Lower leg skin (tissue), 4 donors: ENCODE measurements around the gene POLR2H. TPM values are rescaled to one million over a fixed set of nuclear protein-coding genes. Genes with fewer than 3 reads are reported as not detected.

Experiments
- DNase-seq, 2 donors: peaks; one replicate each; pipeline ENCODE4 v3.0.0-alpha.2; 2019; ENCODE audit warnings: low spot score in 2 of 2
- H3K4me3 ChIP-seq: fragments of 200-600 bp; sonication (generic); 2 replicates; pipeline ENCODE4 v1.5.1; 2017; ENCODE audit warnings: mild to moderate bottlenecking, low read depth; ENCODE audit not compliant: poor library complexity, severe bottlenecking
- POLR2A ChIP-seq, 2 donors: fragments of 450-650 bp; IDR thresholded peaks; one replicate each; pipeline ENCODE4 v1.6.1; 2016 to 2017; ENCODE audit warnings: antibody characterized with exemption in 2 of 2, mild to moderate bottlenecking in 1 of 2, moderate library complexity in 1 of 2
- WGBS, 2 donors: methylation state at CpG; one replicate each; pipeline ENCODE4 v1.1.5; 2018; 5-methylcytosine and 5-hydroxymethylcytosine counted together
- intact Hi-C: fragments of 100-400 bp; cut with DNase I; formaldehyde crosslinking; loops from one replicate; pipeline ENCODE4 v1.15.0; 2023; ENCODE audit warnings: low total_unique reads
- total RNA-seq, 4 donors: library from RNA; depleted of rRNA; stranded (reverse); fragments of >200 nt; gene quantifications; one replicate each; pipeline ENCODE4 v1.1.0, GENCODE V29; 2016
- TF ChIP-seq, protein P1 (sequence below), 3 donors: fragments of 450-650 bp; IDR thresholded peaks; one replicate each; pipeline ENCODE4 v1.5.1; 2016; ENCODE audit warnings: antibody characterized with exemption in 3 of 3, mild to moderate bottlenecking in 3 of 3, moderate library complexity in 2 of 3

The POLR2H gene
- total RNA-seq, 4 donors from 2014 or later, result 54.7 to 95.9 (median 66.8) TPM

DNA sequence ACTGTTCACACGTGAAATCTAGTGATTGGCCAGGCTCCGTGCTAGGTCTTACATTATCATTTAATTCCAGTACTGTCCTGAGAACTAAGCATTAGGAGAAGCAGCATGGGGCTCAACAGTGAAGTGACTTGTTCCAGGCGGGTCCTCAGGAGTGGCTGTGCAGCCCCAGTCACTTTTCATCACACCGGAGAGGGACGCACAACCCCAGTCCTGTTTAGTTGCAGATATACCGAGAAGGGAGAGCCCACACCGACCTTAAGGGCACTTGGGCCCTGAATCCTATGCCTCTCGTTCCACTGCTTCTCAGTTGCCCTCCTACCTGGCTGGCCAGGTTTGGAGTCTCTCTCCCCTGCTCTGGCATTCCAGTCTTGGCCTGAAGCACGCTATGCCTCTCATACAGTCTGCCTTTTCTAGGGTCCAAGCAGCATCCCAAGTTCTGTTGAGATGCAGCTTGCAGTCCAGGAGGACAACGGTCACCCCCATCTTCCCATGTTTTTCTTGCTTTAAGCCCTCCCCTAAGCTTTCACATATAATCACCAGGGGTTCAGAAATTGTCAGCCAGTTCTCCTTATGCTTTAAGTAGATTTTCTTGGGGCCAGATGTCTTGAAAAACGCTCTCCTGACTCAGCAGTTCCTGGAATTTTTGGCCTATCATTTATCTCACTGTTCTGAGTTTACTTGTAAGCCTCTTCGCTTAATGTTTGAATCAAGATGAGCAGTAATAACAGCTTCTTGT is 14.0 kb upstream of the POLR2H start:
- WGBS, 2 donors, result 70 to 73% methylated on average over 12 of the region's 12 CpGs
- DNase-seq, result no peak
- intact Hi-C loops, result no loop called here
- TF ChIP-seq POLR2A (IDR thresholded peaks at IDR 0.05), result no peak
- TF ChIP-seq, protein P1, sequence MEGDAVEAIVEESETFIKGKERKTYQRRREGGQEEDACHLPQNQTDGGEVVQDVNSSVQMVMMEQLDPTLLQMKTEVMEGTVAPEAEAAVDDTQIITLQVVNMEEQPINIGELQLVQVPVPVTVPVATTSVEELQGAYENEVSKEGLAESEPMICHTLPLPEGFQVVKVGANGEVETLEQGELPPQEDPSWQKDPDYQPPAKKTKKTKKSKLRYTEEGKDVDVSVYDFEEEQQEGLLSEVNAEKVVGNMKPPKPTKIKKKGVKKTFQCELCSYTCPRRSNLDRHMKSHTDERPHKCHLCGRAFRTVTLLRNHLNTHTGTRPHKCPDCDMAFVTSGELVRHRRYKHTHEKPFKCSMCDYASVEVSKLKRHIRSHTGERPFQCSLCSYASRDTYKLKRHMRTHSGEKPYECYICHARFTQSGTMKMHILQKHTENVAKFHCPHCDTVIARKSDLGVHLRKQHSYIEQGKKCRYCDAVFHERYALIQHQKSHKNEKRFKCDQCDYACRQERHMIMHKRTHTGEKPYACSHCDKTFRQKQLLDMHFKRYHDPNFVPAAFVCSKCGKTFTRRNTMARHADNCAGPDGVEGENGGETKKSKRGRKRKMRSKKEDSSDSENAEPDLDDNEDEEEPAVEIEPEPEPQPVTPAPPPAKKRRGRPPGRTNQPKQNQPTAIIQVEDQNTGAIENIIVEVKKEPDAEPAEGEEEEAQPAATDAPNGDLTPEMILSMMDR (IDR thresholded peaks at IDR 0.05), result no peak
- H3K4me3 ChIP-seq, result no peak overlapping the region

DNA sequence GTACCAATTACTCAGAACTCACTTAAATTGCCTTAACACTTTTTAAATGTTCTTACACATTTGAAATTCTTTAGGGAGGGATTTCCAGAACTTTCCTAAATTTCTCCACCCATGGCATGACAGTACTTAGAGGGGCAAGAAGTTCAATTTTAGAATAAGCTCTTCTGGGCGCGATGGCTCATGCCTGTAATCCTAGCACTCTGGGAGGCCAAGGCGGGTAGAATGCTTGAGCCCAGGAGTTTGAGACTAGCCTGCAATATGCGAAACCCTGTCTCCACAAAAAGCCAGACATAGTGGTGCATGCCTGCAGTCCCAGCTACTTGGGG is 13.5 kb upstream of the POLR2H start:
- H3K4me3 ChIP-seq, result no peak overlapping the region
- TF ChIP-seq POLR2A (IDR thresholded peaks at IDR 0.05), result no peak
- TF ChIP-seq, protein P1 (IDR thresholded peaks at IDR 0.05), result no peak
- intact Hi-C loops, result no loop called here
- 86 to 89% methylated on average over 4 of the region's 4 CpGs for WGBS, 2 donors
- no peak for DNase-seq

DNA sequence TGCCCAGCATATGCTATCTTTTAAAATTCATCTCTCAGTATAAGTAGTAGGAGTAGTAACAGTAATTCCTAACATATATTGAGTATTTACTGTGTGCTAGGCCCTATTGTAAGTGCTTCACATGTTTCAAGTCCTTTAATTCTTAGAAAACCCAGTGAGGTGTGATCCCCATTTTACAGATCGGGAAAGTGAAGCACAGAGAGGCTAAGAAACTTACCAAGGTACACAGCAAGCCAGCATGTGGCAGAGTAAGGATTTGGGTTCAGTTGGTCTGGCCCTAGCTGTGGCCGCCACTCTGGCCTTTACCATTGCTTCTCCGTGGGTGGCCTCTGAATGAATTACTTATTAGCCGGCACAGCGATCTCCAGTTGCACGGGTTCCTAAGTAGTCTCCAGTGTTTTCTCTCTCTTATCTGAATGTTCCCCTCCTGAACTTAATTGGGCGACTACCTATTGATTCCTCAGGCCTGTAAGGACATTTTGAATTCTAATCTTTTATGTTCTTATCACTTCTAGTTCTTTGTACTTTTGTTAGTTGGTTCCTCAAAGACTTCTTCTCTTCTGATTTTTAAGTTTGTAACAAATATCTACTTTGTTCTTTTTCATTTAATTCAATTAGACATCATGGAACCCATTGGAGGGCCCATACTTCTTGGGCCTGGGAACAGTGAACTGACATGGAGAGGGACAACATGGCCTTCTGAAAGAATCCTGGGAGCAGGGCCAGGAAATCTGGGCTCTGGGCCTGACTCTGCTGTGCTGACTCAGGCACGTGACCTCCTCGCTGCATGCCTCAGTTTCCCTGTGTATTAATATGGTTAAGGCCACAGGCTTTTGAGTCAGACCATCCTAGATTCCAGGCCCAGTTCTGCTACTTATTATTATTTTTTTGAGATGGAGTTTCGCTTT is 11.7 kb upstream of the POLR2H start:
- no peak for TF ChIP-seq POLR2A (IDR thresholded peaks at IDR 0.05)
- TF ChIP-seq, protein P1 (IDR thresholded peaks at IDR 0.05), result no peak
- WGBS, 2 donors, result 88 to 91% methylated on average over 10 of the region's 10 CpGs
- DNase-seq, result no peak
- no peak overlapping the region for H3K4me3 ChIP-seq
- intact Hi-C loops, result loop anchor here (10.0 kb wide), 1 partner anchor 45 kb away; no protein-coding TSS in a partner anchor

DNA sequence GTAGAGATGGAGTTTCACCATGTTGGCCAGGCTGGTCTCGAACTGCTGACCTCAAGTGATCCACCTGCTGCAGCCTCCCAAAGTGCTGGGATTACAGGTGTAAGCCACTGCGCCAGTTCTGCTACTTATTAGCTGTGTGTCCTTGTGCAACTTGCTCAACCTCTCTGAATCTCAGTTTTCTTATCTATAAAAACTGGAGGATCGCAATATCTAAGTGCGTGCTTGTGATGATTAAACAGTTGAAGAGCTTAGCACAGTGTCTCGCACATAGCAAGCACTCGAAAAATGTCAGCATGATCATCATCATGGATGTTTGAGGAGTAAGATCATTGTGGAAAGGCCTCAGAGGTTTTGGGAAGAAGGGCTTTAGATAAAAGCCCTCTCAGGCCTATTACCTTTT is 10.9 kb upstream of the POLR2H start:
- no peak for TF ChIP-seq POLR2A (IDR thresholded peaks at IDR 0.05)
- TF ChIP-seq, protein P1 (IDR thresholded peaks at IDR 0.05), result no peak
- intact Hi-C loops, result loop anchor here (10.0 kb wide), 1 partner anchor 46 kb away; no protein-coding TSS in a partner anchor
- WGBS, 2 donors, result 95 to 97% methylated on average over 6 of the region's 6 CpGs
- no peak for DNase-seq
- no peak overlapping the region for H3K4me3 ChIP-seq

DNA sequence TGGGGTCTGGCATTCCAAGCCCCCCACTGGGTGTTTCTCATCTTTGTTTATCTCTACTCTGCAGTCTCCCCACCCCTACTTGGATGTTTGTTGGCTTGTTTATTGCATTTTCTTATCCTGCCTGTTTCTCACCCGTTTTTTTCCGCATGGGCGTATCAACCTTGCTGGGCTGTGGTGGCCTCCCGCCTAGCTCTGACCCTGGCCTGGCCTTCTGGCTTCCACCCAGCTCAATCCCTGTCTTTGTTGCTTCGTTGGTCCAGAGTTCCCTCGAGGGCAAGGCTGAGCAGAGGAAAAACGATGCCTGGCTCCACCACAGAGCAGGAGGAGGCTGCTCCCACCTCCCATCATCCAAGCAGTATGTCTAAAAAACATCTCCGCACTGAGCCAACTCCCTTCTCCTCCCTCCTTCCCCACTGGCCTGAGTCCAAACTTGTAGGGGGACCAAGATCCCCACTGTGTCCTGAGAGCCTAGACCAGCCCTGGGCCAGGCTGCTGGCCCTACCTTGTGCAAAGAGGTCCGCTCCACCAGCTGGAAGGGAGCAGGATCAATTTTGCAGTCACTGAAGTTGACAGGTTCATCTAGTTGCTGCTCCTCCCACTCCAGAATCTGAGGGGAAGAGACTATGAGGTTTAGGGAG is 9.9 kb upstream of the POLR2H start:
- no peak overlapping the region for H3K4me3 ChIP-seq
- intact Hi-C loops, result loop anchor here (10.0 kb wide), 1 partner anchor 47 kb away; no protein-coding TSS in a partner anchor
- TF ChIP-seq, protein P1 (IDR thresholded peaks at IDR 0.05), result no peak
- no peak for TF ChIP-seq POLR2A (IDR thresholded peaks at IDR 0.05)
- WGBS, 2 donors, result 48 to 67% methylated on average over 9 of the region's 9 CpGs
- no peak for DNase-seq
